ENCODE measurements around the gene BAHCC1.

DNA sequence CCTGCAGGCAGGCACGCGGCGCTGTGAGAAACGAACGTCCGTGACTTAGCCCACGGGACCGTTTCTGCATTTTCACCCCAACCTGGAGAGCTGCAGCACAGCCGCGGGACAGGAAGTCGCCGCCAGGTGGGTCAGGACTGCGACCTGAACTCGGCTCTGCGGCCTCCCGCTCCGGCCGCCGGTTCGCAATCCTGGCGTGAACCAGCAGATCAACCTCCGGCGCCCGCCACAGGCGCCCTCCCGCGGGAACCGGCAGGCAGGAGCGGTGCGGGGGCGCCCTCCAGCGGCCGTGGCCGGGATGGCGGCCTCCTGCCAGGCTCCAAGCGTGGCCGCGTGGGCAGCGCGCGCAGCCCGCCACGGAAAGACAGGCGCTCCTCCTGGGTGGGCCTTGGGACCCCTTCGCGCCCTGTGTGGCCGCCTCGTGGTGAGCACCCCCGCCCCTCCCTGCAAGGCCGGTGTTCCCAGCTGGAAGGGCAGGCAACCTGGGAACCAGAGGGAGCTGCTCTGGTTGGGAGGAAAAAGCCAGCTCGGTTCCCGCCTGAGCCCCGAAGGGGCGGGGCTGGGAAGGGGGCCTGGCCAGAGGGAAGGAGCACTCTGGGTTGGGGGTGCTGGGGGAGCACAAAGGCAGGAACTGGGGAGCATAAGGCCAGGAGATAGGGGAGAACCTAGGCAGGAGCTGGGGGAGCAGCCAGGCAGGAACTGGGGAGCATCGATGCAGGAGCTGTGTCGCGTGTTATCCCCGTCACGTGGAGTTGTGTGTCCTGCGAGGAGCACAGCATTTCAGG is 89.1 kb downstream of the BAHCC1 start:
- TF ChIP-seq CTCF (conservative IDR thresholded peaks at IDR 0.05; ENCODE audit: low read length) (peak; percentile 80), EZH2phosphoT487 (IDR thresholded peaks at IDR 0.05; ENCODE audit: borderline replicate concordance) (no peak)
